ENCODE measurements around the gene EPB41L1. TPM values are rescaled to one million over a fixed set of nuclear protein-coding genes. Genes with fewer than 3 reads are reported as not detected.

Gene EPB41L1
- total RNA-seq, 1 experiment from 2014 or later = 42.1 TPM

DNA sequence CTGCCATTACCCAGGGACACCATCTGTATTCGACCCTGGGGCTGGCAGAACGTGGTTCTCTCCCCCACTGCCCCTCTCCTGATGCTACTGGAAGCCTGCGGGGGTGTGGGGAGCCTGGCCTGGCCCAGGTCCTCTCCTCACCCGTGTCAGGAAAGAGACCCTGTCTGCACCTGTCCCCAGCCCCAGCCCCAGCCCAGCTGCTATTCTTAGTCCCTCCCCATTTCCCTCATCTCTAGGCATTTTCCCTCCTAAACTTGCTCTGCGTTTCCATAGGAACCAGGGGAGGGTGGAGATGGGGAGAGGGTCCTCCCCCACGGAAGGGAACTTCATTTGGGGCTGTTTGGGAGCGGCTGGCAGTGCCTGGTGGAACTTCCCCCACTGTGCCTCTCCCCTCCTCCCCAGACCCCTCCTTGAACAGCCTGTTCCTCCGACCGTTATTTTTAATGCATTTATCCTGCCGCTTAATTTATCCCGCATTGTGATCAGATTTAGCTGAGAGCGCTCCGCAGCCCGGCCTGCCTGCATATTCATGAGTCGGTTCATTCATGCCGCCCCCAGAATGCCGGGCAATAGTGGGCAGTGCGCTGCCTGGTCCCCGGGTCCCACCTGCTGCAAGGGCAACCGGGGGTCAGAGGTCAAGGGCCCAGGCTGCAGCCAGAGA lies 119.8 kb downstream of the EPB41L1 start:
- no peaks in the 10 kb centered on the region for H3K36me3 ChIP-seq (ENCODE audit: control insufficient read depth in 1 of 2, insufficient read depth in 2 of 2, low read length in 2 of 2)
- ChIA-PET RAD21 (ENCODE audit: low non-redundant PET in 1 of 2, low total read pairs in 2 of 2, uncharacterized antibody in 2 of 2, unreplicated experiment in 2 of 2) (interaction anchor here (1.2 to 1.6 kb wide), 3 partner anchors 125 to 165 kb away, joined by 4 to 7 read pairs (median 5); no protein-coding TSS in a partner anchor), POLR2A (no interaction called here), CTCF (interaction anchor here (0.9 to 4.1 kb wide), 5 partner anchors 125 to 331 kb away, joined by 3 to 57 read pairs (median 4); partner anchors contain the start of gene RAB5IF)
- intact Hi-C loops (cut with micrococcal nuclease) = no loop called here
- H3K9me3 ChIP-seq (ENCODE audit: control insufficient read depth in 1 of 2, insufficient read depth in 1 of 2, low read depth in 1 of 2, low read length in 2 of 2) = no peaks in the 10 kb centered on the region
- no peak for ATAC-seq
- DNase-seq (ENCODE audit: low read depth, low spot score) = no peak
- no peak for TF ChIP-seq CEBPB (IDR thresholded peaks at IDR 0.05; ENCODE audit: low read depth)
- TF ChIP-seq ZNF274 (IDR thresholded peaks at IDR 0.05; ENCODE audit: low read depth, low read length) = no peak
- no peak for TF ChIP-seq SIN3A (IDR thresholded peaks at IDR 0.05; ENCODE audit: low read depth)
- TF ChIP-seq SRF (IDR thresholded peaks at IDR 0.05; ENCODE audit: low read depth) = no peak
- TF ChIP-seq ZFX (IDR thresholded peaks at IDR 0.05) = no peak
- no peak for TF ChIP-seq ZBTB33 (IDR thresholded peaks at IDR 0.05; ENCODE audit: extremely low read depth, insufficient replicate concordance, low read length)
- TF ChIP-seq RAD21 (IDR thresholded peaks at IDR 0.05; ENCODE audit: low read depth) = no peak
- TF ChIP-seq EGR1 (IDR thresholded peaks at IDR 0.05; ENCODE audit: low read depth) = no peak
- no peak for TF ChIP-seq SP1 (IDR thresholded peaks at IDR 0.05; ENCODE audit: low read depth)
- TF ChIP-seq, protein P1, sequence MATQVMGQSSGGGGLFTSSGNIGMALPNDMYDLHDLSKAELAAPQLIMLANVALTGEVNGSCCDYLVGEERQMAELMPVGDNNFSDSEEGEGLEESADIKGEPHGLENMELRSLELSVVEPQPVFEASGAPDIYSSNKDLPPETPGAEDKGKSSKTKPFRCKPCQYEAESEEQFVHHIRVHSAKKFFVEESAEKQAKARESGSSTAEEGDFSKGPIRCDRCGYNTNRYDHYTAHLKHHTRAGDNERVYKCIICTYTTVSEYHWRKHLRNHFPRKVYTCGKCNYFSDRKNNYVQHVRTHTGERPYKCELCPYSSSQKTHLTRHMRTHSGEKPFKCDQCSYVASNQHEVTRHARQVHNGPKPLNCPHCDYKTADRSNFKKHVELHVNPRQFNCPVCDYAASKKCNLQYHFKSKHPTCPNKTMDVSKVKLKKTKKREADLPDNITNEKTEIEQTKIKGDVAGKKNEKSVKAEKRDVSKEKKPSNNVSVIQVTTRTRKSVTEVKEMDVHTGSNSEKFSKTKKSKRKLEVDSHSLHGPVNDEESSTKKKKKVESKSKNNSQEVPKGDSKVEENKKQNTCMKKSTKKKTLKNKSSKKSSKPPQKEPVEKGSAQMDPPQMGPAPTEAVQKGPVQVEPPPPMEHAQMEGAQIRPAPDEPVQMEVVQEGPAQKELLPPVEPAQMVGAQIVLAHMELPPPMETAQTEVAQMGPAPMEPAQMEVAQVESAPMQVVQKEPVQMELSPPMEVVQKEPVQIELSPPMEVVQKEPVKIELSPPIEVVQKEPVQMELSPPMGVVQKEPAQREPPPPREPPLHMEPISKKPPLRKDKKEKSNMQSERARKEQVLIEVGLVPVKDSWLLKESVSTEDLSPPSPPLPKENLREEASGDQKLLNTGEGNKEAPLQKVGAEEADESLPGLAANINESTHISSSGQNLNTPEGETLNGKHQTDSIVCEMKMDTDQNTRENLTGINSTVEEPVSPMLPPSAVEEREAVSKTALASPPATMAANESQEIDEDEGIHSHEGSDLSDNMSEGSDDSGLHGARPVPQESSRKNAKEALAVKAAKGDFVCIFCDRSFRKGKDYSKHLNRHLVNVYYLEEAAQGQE (IDR thresholded peaks at IDR 0.05; ENCODE audit: low read depth) = no peak
- no peaks in the 10 kb centered on the region for H3K9me2 ChIP-seq (ENCODE audit: insufficient read depth)
- H3K27ac ChIP-seq (ENCODE audit: low read depth, low read length) = no peak overlapping the region
- no peaks in the 10 kb centered on the region for H3K4me1 ChIP-seq (ENCODE audit: control insufficient read depth in 1 of 2, insufficient read depth in 2 of 2, low read length in 2 of 2)
- H3K79me2 ChIP-seq (ENCODE audit: insufficient read depth, low read length) = no peaks in the 10 kb centered on the region
- no peaks in the 10 kb centered on the region for H4K20me1 ChIP-seq (ENCODE audit: insufficient read depth)
- no peak overlapping the region for H3K9ac ChIP-seq (ENCODE audit: low read length)
- no peak overlapping the region for H3K4me2 ChIP-seq (ENCODE audit: low read length)
- BruUV-seq (replicated peaks) = no TSS peak
- no peak overlapping the region for H3K4me3 ChIP-seq (replicated peaks in 1 of 2; ENCODE audit: low read depth in 1 of 2, low read length in 2 of 2)
- no peaks in the 10 kb centered on the region for H3K27me3 ChIP-seq (ENCODE audit: insufficient read depth, low read length)
- H2AFZ ChIP-seq (ENCODE audit: low read depth, low read length, poor library complexity, severe bottlenecking) = no peak overlapping the region
